ENCODE measurements around the gene SETD2. TPM values are rescaled to one million over a fixed set of nuclear protein-coding genes. Genes with fewer than 3 reads are reported as not detected.

Gene SETD2
- total and polyA plus RNA-seq, 8 donors, result 9.3 to 96.2 (median 66.4) TPM

DNA sequence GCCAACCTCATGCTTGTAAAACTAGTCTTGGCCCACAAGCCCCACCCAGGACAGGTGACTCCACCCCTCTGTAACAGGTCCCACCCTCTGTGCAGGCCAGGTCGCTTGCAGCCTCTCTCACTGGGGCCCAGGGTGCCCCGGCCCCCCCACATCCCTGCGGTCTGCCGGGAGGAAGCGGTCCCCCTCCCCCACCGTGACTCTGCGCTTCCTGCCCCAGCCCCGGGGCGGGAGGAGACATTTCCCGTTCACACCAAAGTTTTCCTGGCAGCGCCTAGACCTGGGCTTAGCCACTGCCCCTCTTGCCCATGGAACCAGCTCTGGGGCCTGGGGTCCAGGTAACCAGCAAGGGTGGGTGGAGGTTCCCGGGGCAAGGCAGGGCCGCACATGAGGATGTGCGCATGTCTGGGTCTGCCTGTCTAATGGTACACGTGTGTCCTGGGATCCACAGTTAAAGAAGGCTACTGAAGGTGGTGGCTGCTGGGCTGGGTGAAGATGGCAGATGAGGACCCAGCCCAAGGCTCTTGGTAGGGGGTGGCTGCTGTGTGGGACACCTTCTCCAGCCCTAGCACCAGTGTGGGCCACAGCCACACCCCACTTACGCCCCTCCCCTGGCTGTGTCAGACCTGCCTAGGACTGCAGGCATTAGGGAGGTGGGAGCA, 176.0 kb downstream of the SETD2 start:
- intact Hi-C loops (cut with DNase I; ENCODE audit: low total_unique reads), result no loop called here
- peak overlapping the region; percentile 31 to 85 (median 69) for H3K27ac ChIP-seq
- H3K9me3 ChIP-seq, result no peaks in the 10 kb centered on the region
- H3K4me3 ChIP-seq, result peak overlapping the region in 3 of 4 donors; percentile 8 to 31 (median 12)
- TF ChIP-seq CTCF (IDR thresholded peaks at IDR 0.05) (no peak), POLR2AphosphoS5 (IDR thresholded peaks at IDR 0.05) (peak in 1 of 3 donors; percentile 70)
- 27 to 42% (median 30%) methylated on average over 13 to 16 of the region's 16 CpGs for WGBS, 5 donors
- peak; percentile 78 to 88 for DNase-seq
- H3K4me1 ChIP-seq, result peaks cover 46 to 83% (median 69%) of the 10 kb centered on the region in 4 donors
- no peaks in the 10 kb centered on the region for H3K27me3 ChIP-seq
- peaks cover 7 to 60% (median 46%) of the 10 kb centered on the region in 4 donors for H3K36me3 ChIP-seq

GRCh38 chr3:46987319-46987742, 176.6 kb downstream of the SETD2 start:
- intact Hi-C loops (cut with DNase I; ENCODE audit: low total_unique reads), result no loop called here
- Histone ChIP-seq H3K27me3 (no peaks in the 10 kb centered on the region), H3K4me3 (peak overlapping the region in 2 of 4 donors; percentile 12 to 31), H3K27ac (peak overlapping the region; percentile 31 to 85 (median 69)), H3K4me1 (peaks cover 48 to 88% (median 74%) of the 10 kb centered on the region in 4 donors), H3K36me3 (peaks cover 7 to 55% (median 40%) of the 10 kb centered on the region in 4 donors), H3K9me3 (no peaks in the 10 kb centered on the region)
- 17 to 48% (median 27%) methylated on average over 9 of the region's 9 CpGs for WGBS, 5 donors
- peak; percentile 57 to 68 for DNase-seq
- TF ChIP-seq EP300 (IDR thresholded peaks at IDR 0.05) (no peak), POLR2A (IDR thresholded peaks at IDR 0.05) (no peak), POLR2AphosphoS5 (IDR thresholded peaks at IDR 0.05) (no peak)

GRCh38 chr3:46986782-46987310, 177.1 kb downstream of the SETD2 start:
- Histone ChIP-seq H3K4me1 (peaks cover 53 to 93% (median 79%) of the 10 kb centered on the region in 4 donors), H3K27me3 (no peaks in the 10 kb centered on the region), H3K27ac (peak overlapping the region; percentile 31 to 85 (median 69)), H3K4me3 (peak overlapping the region in 1 of 4 donors; percentile 31), H3K36me3 (peaks cover 7 to 50% (median 36%) of the 10 kb centered on the region in 4 donors), H3K9me3 (no peaks in the 10 kb centered on the region)
- intact Hi-C loops (cut with DNase I; ENCODE audit: low total_unique reads), result no loop called here
- TF ChIP-seq EP300 (IDR thresholded peaks at IDR 0.05), result no peak
- TF ChIP-seq POLR2A (IDR thresholded peaks at IDR 0.05), result no peak
- TF ChIP-seq CTCF (IDR thresholded peaks at IDR 0.05), result no peak
- no peak for TF ChIP-seq POLR2AphosphoS5 (IDR thresholded peaks at IDR 0.05)
- WGBS, 5 donors, result 44 to 67% (median 60%) methylated on average over 1 to 3 of the region's 3 CpGs
- no peak for DNase-seq

GRCh38 chr3:46986055-46986730, 177.7 kb downstream of the SETD2 start:
- peaks cover 59 to 96% (median 86%) of the 10 kb centered on the region in 4 donors for H3K4me1 ChIP-seq
- intact Hi-C loops (cut with DNase I; ENCODE audit: low total_unique reads), result no loop called here
- H3K27me3 ChIP-seq, result no peaks in the 10 kb centered on the region
- peaks cover 7 to 43% (median 29%) of the 10 kb centered on the region in 4 donors for H3K36me3 ChIP-seq
- H3K4me3 ChIP-seq, result no peak overlapping the region
- no peaks in the 10 kb centered on the region for H3K9me3 ChIP-seq
- H3K27ac ChIP-seq, result peak overlapping the region; percentile 26 to 85 (median 69)
- TF ChIP-seq POLR2AphosphoS5 (IDR thresholded peaks at IDR 0.05), result peak in 1 of 3 donors; percentile 8
- TF ChIP-seq EP300 (IDR thresholded peaks at IDR 0.05), result no peak
- WGBS, 5 donors, result 78 to 93% (median 90%) methylated on average over 4 of the region's 4 CpGs
- DNase-seq, result no peak

DNA sequence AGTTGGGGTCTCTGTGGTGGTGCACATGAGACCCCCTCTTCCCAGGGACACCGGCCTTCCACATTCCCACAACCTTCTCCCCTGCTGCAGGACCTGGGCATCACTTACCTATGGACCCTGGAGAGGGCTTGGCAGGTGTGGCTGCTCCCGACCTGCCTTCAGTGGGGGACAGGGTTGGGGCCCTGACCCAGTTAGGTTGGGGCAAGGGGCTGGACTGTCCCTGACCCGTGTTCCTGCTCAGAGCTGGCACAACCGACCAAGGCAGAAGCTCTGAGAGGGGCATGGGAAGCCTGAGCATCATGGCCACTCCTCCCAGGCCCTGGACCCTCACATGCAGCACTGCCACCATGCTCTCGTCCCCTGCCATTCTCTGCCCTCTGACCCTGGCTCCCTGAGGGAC, 178.3 kb downstream of the SETD2 start:
- WGBS, 5 donors, result 85 to 94% (median 90%) methylated on average over 3 to 5 of the region's 5 CpGs
- Histone ChIP-seq H3K27me3 (no peaks in the 10 kb centered on the region), H3K4me1 (peaks cover 60 to 99% (median 92%) of the 10 kb centered on the region in 4 donors), H3K4me3 (no peak overlapping the region), H3K36me3 (peaks cover 7 to 37% (median 23%) of the 10 kb centered on the region in 4 donors), H3K27ac (peak overlapping the region; percentile 7 to 85 (median 69)), H3K9me3 (no peaks in the 10 kb centered on the region)
- intact Hi-C loops (cut with DNase I; ENCODE audit: low total_unique reads), result no loop called here
- no peak for DNase-seq
- TF ChIP-seq CTCF (IDR thresholded peaks at IDR 0.05), result no peak
- no peak for TF ChIP-seq POLR2AphosphoS5 (IDR thresholded peaks at IDR 0.05)
- no peak for TF ChIP-seq POLR2A (IDR thresholded peaks at IDR 0.05)
- no peak for TF ChIP-seq EP300 (IDR thresholded peaks at IDR 0.05)

Measured in stomach (tissue), 9 donors.